ENCODE results near the gene TNIP3. TPM values are rescaled to one million over a fixed set of nuclear protein-coding genes. Genes with fewer than 3 reads are reported as not detected.

Gene TNIP3
- total and polyA plus RNA-seq, 4 experiments from 2014 or later = 0.38 to 0.55 (median 0.53) TPM

- no peak overlapping the region for H3K27ac Mint-ChIP-seq
- CTCF ChIA-PET (ENCODE audit: partially characterized antibody) = no interaction called here
These were observed 49.4 kb downstream of the TNIP3 start for GRCh38 chr4:121114756-121115155.

GRCh38 chr4:121112530-121112929, 51.6 kb downstream of the TNIP3 start:
- no peaks in the 10 kb centered on the region for H3K4me1 ChIP-seq (ENCODE audit: insufficient read depth, low read length)
- POLR2A ChIA-PET (ENCODE audit: partially characterized antibody) = no interaction called here
- intact Hi-C loops (cut with micrococcal nuclease) = loop anchor here (5.0 to 10.0 kb wide), 4 partner anchors 80 to 955 kb away; no protein-coding TSS in a partner anchor
- no peak overlapping the region for H3K27ac Mint-ChIP-seq
- no peaks in the 10 kb centered on the region for H3K27me3 ChIP-seq (ENCODE audit: insufficient read depth, low read length)
- DNase-seq = no peak
- H3K9me3 ChIP-seq (ENCODE audit: control insufficient read depth in 1 of 2, low read length in 2 of 2) = no peaks in the 10 kb centered on the region
- H3K36me3 Mint-ChIP-seq = no peaks in the 10 kb centered on the region
- H3K4me1 Mint-ChIP-seq = peaks cover 0 to 5% (median 2%) of the 10 kb centered on the region in 4 donors
- H3K4me3 ChIP-seq (ENCODE audit: low read length in 2 of 2) = no peak overlapping the region
- no peak overlapping the region for H3K27ac ChIP-seq (ENCODE audit: low read depth, low read length)
- no peaks in the 10 kb centered on the region for H3K36me3 ChIP-seq (ENCODE audit: insufficient read depth, low read length)
- H3K27me3 Mint-ChIP-seq = peaks cover 0 to 2% of the 10 kb centered on the region in 2 donors
- CTCF ChIA-PET (ENCODE audit: partially characterized antibody) = interaction anchor here (0.9 to 1.1 kb wide), 2 partner anchors 20 to 140 kb away, joined by 3 read pairs; no protein-coding TSS in a partner anchor
- H3K4me3 Mint-ChIP-seq = no peak overlapping the region
- no peaks in the 10 kb centered on the region for H3K9me3 Mint-ChIP-seq

More at GRCh38 chr4:121114756-121115155, 49.4 kb downstream of the TNIP3 start:
- POLR2A ChIA-PET (ENCODE audit: partially characterized antibody) = no interaction called here
- Mint-ChIP-seq H3K27me3 (no peaks in the 10 kb centered on the region), H3K9me3 (no peaks in the 10 kb centered on the region), H3K36me3 (no peaks in the 10 kb centered on the region), H3K4me1 (peaks cover 7 to 17% (median 8%) of the 10 kb centered on the region in 4 donors), H3K4me3 (no peak overlapping the region)
- Histone ChIP-seq H3K27ac (ENCODE audit: low read depth, low read length) (no peak overlapping the region), H3K36me3 (ENCODE audit: insufficient read depth, low read length) (no peaks in the 10 kb centered on the region), H3K4me3 (ENCODE audit: low read length in 2 of 2) (no peak overlapping the region), H3K9me3 (ENCODE audit: control insufficient read depth in 1 of 2, low read length in 2 of 2) (no peaks in the 10 kb centered on the region), H3K4me1 (ENCODE audit: insufficient read depth, low read length) (peaks cover 9% of the 10 kb centered on the region), H3K27me3 (ENCODE audit: insufficient read depth, low read length) (no peaks in the 10 kb centered on the region)
- intact Hi-C loops (cut with micrococcal nuclease) = loop anchor here (5.0 to 10.0 kb wide), 4 partner anchors 78 to 957 kb away; no protein-coding TSS in a partner anchor
- DNase-seq = no peak

GRCh38 chr4:121108557-121108956, 55.6 kb downstream of the TNIP3 start:
- ChIA-PET POLR2A (ENCODE audit: partially characterized antibody) (no interaction called here), CTCF (ENCODE audit: partially characterized antibody) (interaction anchor here (1.5 to 2.9 kb wide), 5 partner anchors 10 to 84 kb away, joined by 3 to 10 read pairs (median 8); no protein-coding TSS in a partner anchor)
- H3K4me3 Mint-ChIP-seq = no peak overlapping the region
- Histone ChIP-seq H3K4me3 (ENCODE audit: low read length in 2 of 2) (no peak overlapping the region), H3K4me1 (ENCODE audit: insufficient read depth, low read length) (no peaks in the 10 kb centered on the region), H3K9me3 (ENCODE audit: control insufficient read depth in 1 of 2, low read length in 2 of 2) (no peaks in the 10 kb centered on the region), H3K27ac (ENCODE audit: low read depth, low read length) (no peak overlapping the region), H3K36me3 (ENCODE audit: insufficient read depth, low read length) (no peaks in the 10 kb centered on the region), H3K27me3 (ENCODE audit: insufficient read depth, low read length) (no peaks in the 10 kb centered on the region)
- H3K27me3 Mint-ChIP-seq = peaks cover 2 to 7% of the 10 kb centered on the region in 2 donors
- intact Hi-C loops (cut with micrococcal nuclease) = no loop called here
- peaks cover 0 to 4% (median 0%) of the 10 kb centered on the region in 4 donors for H3K4me1 Mint-ChIP-seq
- peaks cover 0 to 6% (median 0%) of the 10 kb centered on the region in 8 donors for H3K9me3 Mint-ChIP-seq
- H3K27ac Mint-ChIP-seq = no peak overlapping the region
- DNase-seq = no peak
- no peaks in the 10 kb centered on the region for H3K36me3 Mint-ChIP-seq

- H3K27ac Mint-ChIP-seq = no peak overlapping the region
- H3K9me3 ChIP-seq (ENCODE audit: control insufficient read depth in 1 of 2, low read length in 2 of 2) = no peaks in the 10 kb centered on the region
- POLR2A ChIA-PET (ENCODE audit: partially characterized antibody) = no interaction called here
- H3K9me3 Mint-ChIP-seq = peaks cover 0 to 6% (median 0%) of the 10 kb centered on the region in 8 donors
- no peaks in the 10 kb centered on the region for H3K4me1 ChIP-seq (ENCODE audit: insufficient read depth, low read length)
- H3K4me3 Mint-ChIP-seq = no peak overlapping the region
- H3K36me3 Mint-ChIP-seq = no peaks in the 10 kb centered on the region
- no peak overlapping the region for H3K27ac ChIP-seq (ENCODE audit: low read depth, low read length)
- no peaks in the 10 kb centered on the region for H3K36me3 ChIP-seq (ENCODE audit: insufficient read depth, low read length)
- H3K4me1 Mint-ChIP-seq = peaks cover 0 to 4% (median 0%) of the 10 kb centered on the region in 4 donors
- intact Hi-C loops (cut with micrococcal nuclease) = no loop called here
- CTCF ChIA-PET (ENCODE audit: partially characterized antibody) = no interaction called here
- DNase-seq = no peak
- H3K27me3 Mint-ChIP-seq = peaks cover 2 to 7% of the 10 kb centered on the region in 2 donors
- no peak overlapping the region for H3K4me3 ChIP-seq (ENCODE audit: low read length in 2 of 2)
- no peaks in the 10 kb centered on the region for H3K27me3 ChIP-seq (ENCODE audit: insufficient read depth, low read length)
These were observed 56.6 kb downstream of the TNIP3 start for GRCh38 chr4:121107507-121107906.

- Histone ChIP-seq H3K4me1 (ENCODE audit: insufficient read depth, low read length) (no peaks in the 10 kb centered on the region), H3K9me3 (ENCODE audit: control insufficient read depth in 1 of 2, low read length in 2 of 2) (no peaks in the 10 kb centered on the region), H3K4me3 (ENCODE audit: low read length in 2 of 2) (no peak overlapping the region), H3K27ac (ENCODE audit: low read depth, low read length) (no peak overlapping the region), H3K27me3 (ENCODE audit: insufficient read depth, low read length) (no peaks in the 10 kb centered on the region), H3K36me3 (ENCODE audit: insufficient read depth, low read length) (no peaks in the 10 kb centered on the region)
- no peak for DNase-seq
- Mint-ChIP-seq H3K27ac (no peak overlapping the region), H3K4me3 (no peak overlapping the region), H3K36me3 (no peaks in the 10 kb centered on the region), H3K27me3 (no peaks in the 10 kb centered on the region), H3K9me3 (no peaks in the 10 kb centered on the region), H3K4me1 (peaks cover 0 to 4% (median 0%) of the 10 kb centered on the region in 4 donors)
- CTCF ChIA-PET (ENCODE audit: partially characterized antibody) = interaction anchor here (0.5 to 1.5 kb wide), 5 partner anchors 10 to 369 kb away, joined by 3 to 5 read pairs (median 4); no protein-coding TSS in a partner anchor
- POLR2A ChIA-PET (ENCODE audit: partially characterized antibody) = no interaction called here
- intact Hi-C loops (cut with micrococcal nuclease) = no loop called here
These were observed 63.9 kb downstream of the TNIP3 start for GRCh38 chr4:121100093-121100775.

GRCh38 chr4:121098266-121098665, 65.9 kb downstream of the TNIP3 start:
- H3K9me3 ChIP-seq (ENCODE audit: control insufficient read depth in 1 of 2, low read length in 2 of 2) = no peaks in the 10 kb centered on the region
- no peak for DNase-seq
- H3K4me3 ChIP-seq (ENCODE audit: low read length in 2 of 2) = no peak overlapping the region
- H3K27me3 Mint-ChIP-seq = no peaks in the 10 kb centered on the region
- intact Hi-C loops (cut with micrococcal nuclease) = no loop called here
- peaks cover 0 to 4% (median 0%) of the 10 kb centered on the region in 4 donors for H3K4me1 Mint-ChIP-seq
- no peaks in the 10 kb centered on the region for H3K36me3 Mint-ChIP-seq
- H3K4me1 ChIP-seq (ENCODE audit: insufficient read depth, low read length) = no peaks in the 10 kb centered on the region
- H3K4me3 Mint-ChIP-seq = no peak overlapping the region
- no peaks in the 10 kb centered on the region for H3K36me3 ChIP-seq (ENCODE audit: insufficient read depth, low read length)
- CTCF ChIA-PET (ENCODE audit: partially characterized antibody) = no interaction called here
- POLR2A ChIA-PET (ENCODE audit: partially characterized antibody) = no interaction called here
- H3K9me3 Mint-ChIP-seq = no peaks in the 10 kb centered on the region
- no peaks in the 10 kb centered on the region for H3K27me3 ChIP-seq (ENCODE audit: insufficient read depth, low read length)
- peak overlapping the region in 1 of 7 donors; percentile 54 for H3K27ac Mint-ChIP-seq
- no peak overlapping the region for H3K27ac ChIP-seq (ENCODE audit: low read depth, low read length)

- Histone ChIP-seq H3K36me3 (ENCODE audit: insufficient read depth, low read length) (no peaks in the 10 kb centered on the region), H3K4me1 (ENCODE audit: insufficient read depth, low read length) (no peaks in the 10 kb centered on the region), H3K27me3 (ENCODE audit: insufficient read depth, low read length) (no peaks in the 10 kb centered on the region), H3K9me3 (ENCODE audit: control insufficient read depth in 1 of 2, low read length in 2 of 2) (no peaks in the 10 kb centered on the region), H3K27ac (ENCODE audit: low read depth, low read length) (no peak overlapping the region), H3K4me3 (ENCODE audit: low read length in 2 of 2) (no peak overlapping the region)
- H3K27me3 Mint-ChIP-seq = no peaks in the 10 kb centered on the region
- intact Hi-C loops (cut with micrococcal nuclease) = loop anchor here (1.0 kb wide), 2 partner anchors 940 to 1025 kb away; no protein-coding TSS in a partner anchor
- no peaks in the 10 kb centered on the region for H3K9me3 Mint-ChIP-seq
- ChIA-PET POLR2A (ENCODE audit: partially characterized antibody) (no interaction called here), CTCF (ENCODE audit: partially characterized antibody) (interaction anchor here (1.1 kb wide), 2 partner anchors 26 to 376 kb away, joined by 3 read pairs; no protein-coding TSS in a partner anchor)
- H3K36me3 Mint-ChIP-seq = no peaks in the 10 kb centered on the region
- H3K4me3 Mint-ChIP-seq = no peak overlapping the region
- peaks cover 0 to 4% (median 0%) of the 10 kb centered on the region in 4 donors for H3K4me1 Mint-ChIP-seq
- H3K27ac Mint-ChIP-seq = no peak overlapping the region
- DNase-seq = peak in 4 of 5 donors; percentile 10 to 27 (median 22)
These were observed 67.5 kb downstream of the TNIP3 start for GRCh38 chr4:121096629-121097028.

Data from CD4-positive, alpha-beta memory T cell (primary cell).